HG03039 (cell line): ENCODE data around the gene TOX3.

Experiments
- ATAC-seq: cut with Tn5 transposase; IDR thresholded peaks from one replicate; pipeline ENCODE4 v1.9.1; 2021; ENCODE audit warnings: mild to moderate bottlenecking, moderate library complexity; ENCODE audit not compliant: unreplicated experiment

TOX3 gene

GRCh38 chr16:52460639-52461178 lies 86.2 kb downstream of the TOX3 start:
- no peak for ATAC-seq

- no peak for ATAC-seq
These were observed 90.6 kb downstream of the TOX3 start for GRCh38 chr16:52456368-52456767.

- no peak for ATAC-seq
These were observed 91.2 kb downstream of the TOX3 start for GRCh38 chr16:52455549-52456277.

GRCh38 chr16:52453644-52454043 lies 93.3 kb downstream of the TOX3 start:
- ATAC-seq, result no peak

GRCh38 chr16:52451971-52452421 lies 94.9 kb downstream of the TOX3 start:
- ATAC-seq, result no peak

- ATAC-seq, result no peak
These were observed 96.0 kb downstream of the TOX3 start for GRCh38 chr16:52450916-52451315.

- no peak for ATAC-seq
These were observed 96.7 kb downstream of the TOX3 start for GRCh38 chr16:52450241-52450640.

GRCh38 chr16:52446080-52446479 lies 100.9 kb downstream of the TOX3 start:
- no peak for ATAC-seq

GRCh38 chr16:52441886-52442285 lies 105.1 kb downstream of the TOX3 start:
- no peak for ATAC-seq

- ATAC-seq, result no peak
These were observed 106.7 kb downstream of the TOX3 start for GRCh38 chr16:52440248-52440647.

GRCh38 chr16:52439750-52440149 lies 107.2 kb downstream of the TOX3 start:
- no peak for ATAC-seq

GRCh38 chr16:52439171-52439701 lies 107.7 kb downstream of the TOX3 start:
- no peak for ATAC-seq

GRCh38 chr16:52437277-52437670 lies 109.7 kb downstream of the TOX3 start:
- ATAC-seq, result no peak

GRCh38 chr16:52436339-52437276 lies 110.3 kb downstream of the TOX3 start:
- no peak for ATAC-seq

- ATAC-seq, result no peak
These were observed 112.7 kb downstream of the TOX3 start for GRCh38 chr16:52434224-52434623.

- no peak for ATAC-seq
These were observed 113.3 kb downstream of the TOX3 start for GRCh38 chr16:52433643-52434042.

GRCh38 chr16:52424591-52424990 lies 122.4 kb downstream of the TOX3 start:
- no peak for ATAC-seq

- no peak for ATAC-seq
These were observed 124.6 kb downstream of the TOX3 start for GRCh38 chr16:52422307-52422706.

GRCh38 chr16:52418201-52418600 lies 128.7 kb downstream of the TOX3 start:
- ATAC-seq, result no peak

- no peak for ATAC-seq
These were observed 130.1 kb downstream of the TOX3 start for GRCh38 chr16:52416888-52417287.

GRCh38 chr16:52411011-52411410 lies 135.9 kb downstream of the TOX3 start:
- no peak for ATAC-seq
